ENCODE results near the gene CRISP2.

DNA sequence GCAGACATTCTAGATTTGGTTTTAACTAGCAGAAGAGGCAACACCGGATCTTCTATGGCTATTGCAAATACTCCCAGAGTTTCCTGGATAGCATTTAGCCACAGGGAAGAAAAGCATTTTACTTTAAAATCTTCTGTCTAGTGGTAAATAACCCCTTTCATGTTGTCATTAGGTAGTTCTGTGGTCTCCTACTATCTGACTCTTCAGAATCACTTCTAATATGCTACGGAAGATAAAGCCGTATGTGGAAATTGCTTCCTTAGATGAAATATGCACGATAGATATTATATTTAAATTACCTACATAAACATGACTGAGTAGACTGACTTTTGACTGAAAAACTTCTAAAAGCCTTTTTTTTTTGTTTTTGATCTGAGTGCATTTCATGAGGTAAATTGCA, 30.1 kb upstream of the CRISP2 start:
- TF ChIP-seq CTCF (conservative IDR thresholded peaks at IDR 0.05; ENCODE audit: low read length) (no peak), EZH2phosphoT487 (IDR thresholded peaks at IDR 0.05; ENCODE audit: borderline replicate concordance, low read depth, low read length) (no peak)
